Peyer's patch (tissue), 4 donors: ENCODE data around the gene HHAT. TPM values are rescaled to one million over a fixed set of nuclear protein-coding genes. Genes with fewer than 3 reads are reported as not detected.
"Not testable (repeated sequence)": the region's sequence is repeated elsewhere in the genome, so short reads cannot be mapped to it uniquely, and the experiment has no call there.

ENCODE experiments used
- DNase-seq, 3 donors: peaks; one replicate each; pipeline ENCODE4 v3.0.0-alpha.2; 2017 to 2019
- H3K27ac ChIP-seq, 4 donors: fragments of 200-600 bp; sonication (generic); one replicate each; pipeline ENCODE4 v1.5.1; 2016 to 2019
- H3K27me3 ChIP-seq, 2 donors: fragments of 200-600 bp; sonication (generic); one replicate each; pipeline ENCODE4 v1.5.1; 2019
- H3K36me3 ChIP-seq, 3 donors: fragments of 200-600 bp; sonication (generic); one replicate each; pipeline ENCODE4 v1.5.1; 2016 to 2019
- H3K4me1 ChIP-seq, 4 donors: fragments of 200-600 bp; sonication (generic); one replicate each; pipeline ENCODE4 v1.5.1; 2016 to 2019
- H3K4me3 ChIP-seq, 4 donors: fragments of 200-600 bp; sonication (generic); 1 replicate in 3 of 4; 2 replicates in 1 of 4; pipeline ENCODE4 v1.5.1; 2016 to 2019; ENCODE audit warnings: mild to moderate bottlenecking in 1 of 4
- H3K9me3 ChIP-seq, 4 donors: fragments of 200-600 bp; sonication (generic); one replicate each; pipeline ENCODE4 v1.5.1; 2016 to 2019; ENCODE audit warnings: mild to moderate bottlenecking in 1 of 4
- POLR2A ChIP-seq, 2 donors: fragments of 450-650 bp; IDR thresholded peaks; one replicate each; pipeline ENCODE4 v1.5.1; 2017; ENCODE audit warnings: antibody characterized with exemption in 2 of 2, mild to moderate bottlenecking in 2 of 2, moderate library complexity in 2 of 2
- total RNA-seq, 4 donors: library from RNA; depleted of rRNA; stranded (reverse); fragments of >200 nt; gene quantifications; one replicate each; pipeline ENCODE4 v1.1.0, GENCODE V29; 2016
- TF ChIP-seq, protein P1 (sequence below), 6 experiments: fragments of 450-650 bp in 4 of 6; fragments of 200-600 bp in 2 of 6; sonication (generic) in 1 of 6; IDR thresholded peaks; one replicate each; pipeline ENCODE4 v1.5.1; 2017 to 2019; ENCODE audit warnings: antibody characterized with exemption in 6 of 6, mild to moderate bottlenecking in 3 of 6, moderate library complexity in 1 of 6

HHAT gene
- total RNA-seq, 4 donors from 2014 or later: 2.3 to 16.9 (median 7.3) TPM

DNA sequence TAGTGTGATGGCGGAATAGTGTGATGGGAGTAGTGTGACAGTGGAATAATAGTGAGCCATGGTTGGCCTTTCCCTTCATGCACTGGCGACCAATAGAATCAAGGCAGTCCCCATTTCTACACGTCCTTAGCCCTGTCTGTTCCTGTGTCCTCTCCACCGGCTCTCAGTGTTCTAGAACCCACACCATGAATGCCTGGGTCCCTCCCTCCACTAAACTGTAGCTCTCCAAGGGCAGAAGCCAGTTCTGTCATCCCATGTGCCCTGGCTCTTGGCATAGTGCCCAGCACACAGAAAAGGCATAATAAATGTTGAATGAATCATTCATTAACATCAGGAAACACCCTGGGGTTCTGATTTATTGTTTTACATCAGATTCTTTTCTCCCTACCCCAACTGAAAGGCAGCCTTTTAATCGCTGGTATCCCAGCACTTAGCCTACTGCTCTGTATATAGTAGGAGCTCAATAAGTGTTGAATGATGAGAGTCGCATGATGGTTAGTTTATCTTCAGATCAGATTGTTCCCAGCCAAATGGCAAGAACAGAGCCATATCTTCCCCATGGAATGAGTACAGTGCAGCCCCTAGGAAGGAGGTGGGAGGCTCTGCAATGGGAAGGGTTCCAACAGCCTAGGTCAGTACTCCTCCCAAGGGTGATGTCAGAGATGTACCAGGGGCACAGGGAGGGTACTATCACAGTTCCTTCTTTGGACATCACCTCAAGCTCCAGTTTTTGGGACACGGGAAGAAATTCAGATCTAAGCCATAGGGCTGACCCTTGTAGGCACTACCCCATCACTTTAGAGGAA lies 325.7 kb downstream of the HHAT start:
- Histone ChIP-seq H3K27me3 (no peaks in the 10 kb centered on the region), H3K9me3 (no peaks in the 10 kb centered on the region), H3K27ac (no peak overlapping the region), H3K4me3 (no peak overlapping the region), H3K4me1 (peaks cover 0 to 6% (median 0%) of the 10 kb centered on the region in 4 donors), H3K36me3 (no peaks in the 10 kb centered on the region)
- DNase-seq: no peak
- TF ChIP-seq, protein P1, sequence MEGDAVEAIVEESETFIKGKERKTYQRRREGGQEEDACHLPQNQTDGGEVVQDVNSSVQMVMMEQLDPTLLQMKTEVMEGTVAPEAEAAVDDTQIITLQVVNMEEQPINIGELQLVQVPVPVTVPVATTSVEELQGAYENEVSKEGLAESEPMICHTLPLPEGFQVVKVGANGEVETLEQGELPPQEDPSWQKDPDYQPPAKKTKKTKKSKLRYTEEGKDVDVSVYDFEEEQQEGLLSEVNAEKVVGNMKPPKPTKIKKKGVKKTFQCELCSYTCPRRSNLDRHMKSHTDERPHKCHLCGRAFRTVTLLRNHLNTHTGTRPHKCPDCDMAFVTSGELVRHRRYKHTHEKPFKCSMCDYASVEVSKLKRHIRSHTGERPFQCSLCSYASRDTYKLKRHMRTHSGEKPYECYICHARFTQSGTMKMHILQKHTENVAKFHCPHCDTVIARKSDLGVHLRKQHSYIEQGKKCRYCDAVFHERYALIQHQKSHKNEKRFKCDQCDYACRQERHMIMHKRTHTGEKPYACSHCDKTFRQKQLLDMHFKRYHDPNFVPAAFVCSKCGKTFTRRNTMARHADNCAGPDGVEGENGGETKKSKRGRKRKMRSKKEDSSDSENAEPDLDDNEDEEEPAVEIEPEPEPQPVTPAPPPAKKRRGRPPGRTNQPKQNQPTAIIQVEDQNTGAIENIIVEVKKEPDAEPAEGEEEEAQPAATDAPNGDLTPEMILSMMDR (IDR thresholded peaks at IDR 0.05): no peak
- no peak for TF ChIP-seq POLR2A (IDR thresholded peaks at IDR 0.05)

DNA sequence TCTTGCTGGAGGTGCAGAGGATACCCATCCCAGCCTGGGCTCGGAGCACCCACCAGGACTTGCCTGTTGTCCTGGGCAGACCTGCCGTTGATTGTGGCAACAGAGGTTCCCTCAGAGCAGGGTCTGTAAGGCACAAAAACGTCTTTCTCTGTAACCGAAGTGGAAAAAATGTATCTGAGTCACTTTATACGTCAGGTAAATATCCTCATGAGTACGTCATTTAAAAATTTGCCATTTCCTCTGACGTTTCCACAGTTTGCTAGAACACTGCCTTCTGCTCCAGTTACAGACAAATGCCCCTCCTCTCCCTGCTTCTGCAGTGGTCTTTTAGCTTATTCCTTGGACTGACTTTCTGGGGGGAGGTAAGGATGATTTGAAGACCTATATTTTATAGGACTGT lies 326.8 kb downstream of the HHAT start:
- H3K27ac ChIP-seq: no peak overlapping the region
- H3K36me3 ChIP-seq: no peaks in the 10 kb centered on the region
- H3K27me3 ChIP-seq: no peaks in the 10 kb centered on the region
- H3K9me3 ChIP-seq: no peaks in the 10 kb centered on the region
- TF ChIP-seq, protein P1 (IDR thresholded peaks at IDR 0.05): no peak
- TF ChIP-seq POLR2A (IDR thresholded peaks at IDR 0.05): no peak
- peaks cover 0 to 6% (median 0%) of the 10 kb centered on the region in 4 donors for H3K4me1 ChIP-seq
- H3K4me3 ChIP-seq: no peak overlapping the region
- DNase-seq: no peak

DNA sequence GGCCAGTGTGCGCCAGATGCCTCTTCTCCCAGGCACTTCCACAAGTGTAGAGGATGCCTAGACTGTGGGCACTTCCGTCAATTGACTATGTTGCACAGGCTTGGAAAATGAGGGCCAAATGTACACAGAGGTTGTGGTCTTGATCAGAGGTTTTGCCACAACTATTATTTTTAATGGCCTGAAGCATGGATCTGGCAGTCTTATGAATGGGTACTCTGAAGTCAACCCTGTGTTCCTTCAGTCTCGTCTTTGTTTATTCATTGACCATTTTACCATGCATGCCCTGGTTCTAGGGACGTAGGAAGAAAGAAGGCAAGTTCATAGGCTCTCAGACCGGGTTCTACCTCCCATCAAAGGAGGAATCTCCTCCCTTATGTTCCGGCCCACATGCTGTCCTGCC lies 329.1 kb downstream of the HHAT start:
- Histone ChIP-seq H3K4me3 (no peak overlapping the region), H3K9me3 (no peaks in the 10 kb centered on the region), H3K27ac (no peak overlapping the region), H3K4me1 (peaks cover 0 to 6% (median 0%) of the 10 kb centered on the region in 4 donors), H3K27me3 (no peaks in the 10 kb centered on the region), H3K36me3 (no peaks in the 10 kb centered on the region)
- no peak for DNase-seq
- TF ChIP-seq, protein P1 (IDR thresholded peaks at IDR 0.05): no peak
- TF ChIP-seq POLR2A (IDR thresholded peaks at IDR 0.05): no peak

DNA sequence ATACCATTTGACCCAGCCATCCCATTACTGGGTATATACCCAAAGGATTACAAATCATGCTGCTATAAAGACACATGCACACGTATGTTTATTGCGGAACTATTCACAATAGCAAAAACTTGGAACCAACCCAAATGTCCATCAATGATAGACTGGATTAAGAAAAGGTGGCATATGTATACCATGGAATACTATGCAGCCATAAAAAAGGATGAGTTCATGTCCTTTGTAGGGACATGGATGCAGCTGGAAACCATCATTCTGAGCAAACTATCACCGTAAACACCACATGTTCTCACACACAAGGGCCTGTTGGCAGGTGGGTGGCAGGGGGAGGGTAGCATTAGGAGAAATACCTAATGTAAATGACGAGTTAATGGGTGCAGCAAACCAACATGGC lies 332.8 kb downstream of the HHAT start:
- not testable (repeated sequence) for H3K27me3 ChIP-seq, H3K4me3 ChIP-seq, DNase-seq, H3K36me3 ChIP-seq, H3K9me3 ChIP-seq, H3K4me1 ChIP-seq, H3K27ac ChIP-seq

DNA sequence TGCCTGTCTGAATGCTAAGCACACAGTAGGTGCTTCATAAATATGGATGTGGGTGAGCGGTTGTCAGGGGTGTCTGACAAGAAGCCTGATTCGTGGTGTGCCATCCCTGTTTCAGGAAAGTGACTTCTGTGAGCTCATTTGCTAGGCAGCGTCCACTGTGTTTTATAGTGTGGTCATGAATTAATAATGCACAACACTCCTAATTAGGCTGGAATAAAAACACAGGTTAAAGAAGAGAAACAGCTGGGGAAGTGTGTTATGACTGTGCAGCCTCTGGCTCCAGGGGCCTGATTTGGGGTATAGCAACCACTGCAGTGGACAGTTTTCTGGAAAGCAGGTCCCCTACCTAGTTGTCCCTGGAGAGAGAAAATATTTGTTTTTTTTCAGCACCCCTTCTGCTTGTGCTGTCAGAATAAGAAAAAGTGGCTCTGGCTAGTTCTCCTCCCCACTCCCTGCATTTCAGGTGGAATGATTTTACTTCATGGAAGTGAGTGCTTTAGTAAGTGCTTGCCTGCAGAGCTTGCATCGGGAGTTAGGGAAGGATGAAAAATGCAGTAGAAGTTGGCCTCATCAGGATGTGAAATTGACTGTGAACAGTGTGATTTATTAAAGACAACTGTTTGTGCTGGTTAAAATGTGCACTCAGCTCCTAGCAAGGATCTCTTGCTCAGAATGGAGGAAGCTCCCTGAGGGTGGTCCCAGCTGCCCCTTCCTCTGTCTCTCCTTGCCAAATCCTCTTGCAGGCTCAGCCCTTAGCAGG lies 333.8 kb downstream of the HHAT start:
- no peaks in the 10 kb centered on the region for H3K36me3 ChIP-seq
- no peak for TF ChIP-seq POLR2A (IDR thresholded peaks at IDR 0.05)
- TF ChIP-seq, protein P1 (IDR thresholded peaks at IDR 0.05): no peak
- H3K4me1 ChIP-seq: no peaks in the 10 kb centered on the region
- no peak overlapping the region for H3K27ac ChIP-seq
- DNase-seq: no peak
- H3K9me3 ChIP-seq: no peaks in the 10 kb centered on the region
- H3K4me3 ChIP-seq: no peak overlapping the region
- H3K27me3 ChIP-seq: no peaks in the 10 kb centered on the region
